Activated naive CD8-positive, alpha-beta T cell treated with anti-CD3 and anti-CD28 coated beads for 36 hours (primary cell): Measurements from ENCODE around the gene ARPC1A. TPM values are rescaled to one million over a fixed set of nuclear protein-coding genes. Genes with fewer than 3 reads are reported as not detected.
"Not testable (repeated sequence)": the region's sequence is repeated elsewhere in the genome, so short reads cannot be mapped to it uniquely, and the experiment has no call there.

ENCODE experiments used
- DNase-seq: peaks from one replicate; pipeline ENCODE4 v3.0.0; 2021
- H3K27ac Mint-ChIP-seq: one replicate; pipeline ENCODE4 v1.8.0; 2022; ENCODE audit warnings: mild to moderate bottlenecking, moderate library complexity, mixed read lengths
- H3K27me3 Mint-ChIP-seq: one replicate; pipeline ENCODE4 v1.8.0; 2022; ENCODE audit warnings: mild to moderate bottlenecking, mixed read lengths
- H3K36me3 Mint-ChIP-seq: one replicate; pipeline ENCODE4 v1.8.0; 2021; ENCODE audit warnings: mild to moderate bottlenecking, mixed read lengths
- H3K4me1 Mint-ChIP-seq: one replicate; pipeline ENCODE4 v1.8.0; 2021; ENCODE audit warnings: mixed read lengths
- H3K4me3 Mint-ChIP-seq: one replicate; pipeline ENCODE4 v1.8.0; 2022; ENCODE audit warnings: mild to moderate bottlenecking, moderate library complexity, mixed read lengths
- H3K9me3 Mint-ChIP-seq: one replicate; pipeline ENCODE4 v1.8.0; 2022; ENCODE audit warnings: mixed read lengths
- total RNA-seq, 2 experiments: library from RNA; stranded (reverse); gene quantifications; one replicate each; pipeline ENCODE4 v1.2.3, GENCODE V29; 2021

Gene ARPC1A
- total RNA-seq, 2 experiments from 2014 or later = 55.0 to 55.9 TPM

GRCh38 chr7:99372275-99373090 lies 46.8 kb downstream of the ARPC1A start:
- DNase-seq = no peak
- H3K27ac Mint-ChIP-seq = peak overlapping the region; percentile 80
- H3K4me1 Mint-ChIP-seq = peaks cover 36% of the 10 kb centered on the region

DNA sequence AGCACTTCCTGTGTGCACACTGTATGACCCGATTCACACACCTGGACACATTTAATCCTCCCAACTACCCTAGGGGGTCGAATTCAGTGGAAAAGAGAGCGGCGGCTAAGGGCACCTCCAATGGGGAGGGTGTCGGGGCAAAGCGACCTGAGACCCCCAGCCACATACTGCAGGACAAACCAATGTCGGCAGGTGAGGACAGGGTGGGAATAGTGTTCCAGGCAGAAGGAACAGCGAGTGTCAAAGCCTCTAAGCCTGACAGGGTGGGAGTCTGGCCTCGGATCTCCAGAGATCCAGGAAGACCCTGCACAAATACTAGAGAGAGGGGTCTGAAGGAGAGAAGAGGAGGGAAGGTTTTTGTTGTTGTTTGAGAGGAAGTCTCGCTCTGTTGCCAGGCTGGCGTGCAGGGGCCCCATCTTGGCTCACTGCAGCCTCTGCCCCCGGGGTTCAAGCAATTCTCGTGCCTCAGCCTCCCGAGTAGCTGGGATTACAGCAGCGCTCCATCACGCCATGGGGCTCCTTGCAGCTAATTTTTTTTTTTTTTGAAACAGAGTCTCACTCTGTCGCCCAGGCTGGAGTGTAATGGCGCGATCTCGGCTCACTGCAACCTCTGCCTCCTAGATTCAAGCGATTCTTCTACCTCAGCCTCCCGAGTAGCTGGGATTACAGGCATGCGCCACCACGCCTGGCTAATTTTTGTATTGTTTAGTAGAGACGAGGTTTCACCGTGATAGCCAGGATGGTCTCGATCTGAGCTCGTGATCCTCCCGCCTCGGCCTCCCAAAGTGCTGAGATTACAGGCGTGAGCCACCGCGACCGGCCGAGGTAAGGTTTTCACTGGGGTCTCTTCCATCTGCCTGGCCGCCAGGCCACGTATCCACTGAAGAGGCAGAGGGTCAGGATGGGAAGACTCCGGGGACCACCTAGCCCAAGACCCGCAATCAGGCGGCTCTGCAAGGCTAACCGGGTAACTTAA lies 47.7 kb downstream of the ARPC1A start:
- H3K4me1 Mint-ChIP-seq = peaks cover 42% of the 10 kb centered on the region

More at GRCh38 chr7:99372275-99373090, 46.8 kb downstream of the ARPC1A start:
- H3K36me3 Mint-ChIP-seq = peaks cover 11% of the 10 kb centered on the region
- H3K27me3 Mint-ChIP-seq = no peaks in the 10 kb centered on the region
- peak overlapping the region; percentile 78 for H3K4me3 Mint-ChIP-seq
- H3K9me3 Mint-ChIP-seq = no peaks in the 10 kb centered on the region

DNA sequence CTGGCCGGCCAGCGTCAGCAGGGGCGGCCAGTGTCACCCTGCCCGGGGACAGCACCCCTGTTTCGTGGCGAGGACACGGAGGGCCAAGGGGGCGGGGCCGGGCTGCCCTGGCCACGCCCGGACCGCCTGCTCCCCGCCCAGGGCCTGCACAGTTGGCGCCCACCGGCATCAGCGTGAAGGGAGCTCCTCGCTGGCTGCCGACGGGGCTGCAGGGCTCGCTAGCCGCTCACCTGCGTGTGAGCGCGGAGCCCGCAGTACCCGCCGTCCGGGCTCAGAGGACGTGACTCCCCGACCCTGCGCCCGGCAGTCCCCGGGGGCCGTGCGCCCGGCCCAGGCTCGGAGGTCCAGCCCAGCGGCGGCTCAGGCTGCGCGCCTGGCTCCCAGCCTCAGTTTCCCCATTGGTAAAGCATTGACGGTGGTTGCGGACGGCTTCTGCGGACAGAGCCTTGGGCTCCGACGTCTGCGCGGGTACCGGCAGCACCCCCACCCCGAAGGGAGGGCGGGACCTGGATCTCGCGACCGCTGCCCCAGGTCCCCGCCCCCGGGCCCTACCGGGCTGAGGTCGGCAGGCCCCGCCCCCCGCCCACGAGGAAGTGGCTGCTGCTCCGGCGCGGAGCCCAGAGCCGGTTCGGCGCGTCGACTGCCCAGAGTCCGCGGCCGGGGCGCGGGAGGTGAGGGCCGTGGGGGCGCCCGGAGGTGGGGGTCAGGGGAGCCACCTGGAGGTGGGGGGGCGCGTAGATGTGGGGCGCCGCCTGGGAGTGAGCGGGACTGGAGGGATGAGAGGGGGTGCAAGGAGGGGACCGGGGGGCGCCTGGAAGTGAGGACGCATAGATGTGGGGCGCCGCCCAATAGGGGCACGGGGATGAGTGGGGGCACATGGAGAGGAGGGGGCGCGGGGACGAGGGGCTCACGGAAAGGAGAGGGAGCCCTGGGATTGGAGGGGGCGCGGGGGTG lies 48.7 kb downstream of the ARPC1A start, which contains the start of gene ARPC1B:
TSS of gene ARPC1B (plus strand) at position 620 of the 954 bp plus-strand sequence. CDS start 10,985 bp downstream, outside the sequence.
- Mint-ChIP-seq H3K9me3 (no peaks in the 10 kb centered on the region), H3K4me1 (peaks cover 46% of the 10 kb centered on the region), H3K27ac (peak within 1 kb of the TSS; percentile 82), H3K4me3 (peak within 1 kb of the TSS; percentile 83), H3K36me3 (peaks cover 28% of the 10 kb centered on the region), H3K27me3 (no peaks in the 10 kb centered on the region)
- DNase-seq = peak; percentile 85

More for the DNA sequence above, 47.7 kb downstream of the ARPC1A start:
- Mint-ChIP-seq H3K27ac (peak overlapping the region; percentile 80), H3K9me3 (no peaks in the 10 kb centered on the region), H3K4me3 (peak overlapping the region; percentile 78), H3K27me3 (no peaks in the 10 kb centered on the region), H3K36me3 (peaks cover 20% of the 10 kb centered on the region)
- no peak for DNase-seq

GRCh38 chr7:99375070-99375807 lies 49.5 kb downstream of the ARPC1A start:
- peak; percentile 82 for DNase-seq
- no peaks in the 10 kb centered on the region for H3K27me3 Mint-ChIP-seq
- peak overlapping the region; percentile 83 for H3K4me3 Mint-ChIP-seq
- peaks cover 32% of the 10 kb centered on the region for H3K36me3 Mint-ChIP-seq
- H3K9me3 Mint-ChIP-seq = no peaks in the 10 kb centered on the region
- H3K4me1 Mint-ChIP-seq = peaks cover 50% of the 10 kb centered on the region
- peak overlapping the region; percentile 82 for H3K27ac Mint-ChIP-seq

- peaks cover 49% of the 10 kb centered on the region for H3K36me3 Mint-ChIP-seq
- peak overlapping the region; percentile 92 for H3K27ac Mint-ChIP-seq
- no peaks in the 10 kb centered on the region for H3K27me3 Mint-ChIP-seq
- no peaks in the 10 kb centered on the region for H3K9me3 Mint-ChIP-seq
- H3K4me3 Mint-ChIP-seq = peak overlapping the region; percentile 77
- H3K4me1 Mint-ChIP-seq = peaks cover 56% of the 10 kb centered on the region
- DNase-seq = peak; percentile 51
These were observed 53.4 kb downstream of the ARPC1A start for GRCh38 chr7:99379043-99379577.

DNA sequence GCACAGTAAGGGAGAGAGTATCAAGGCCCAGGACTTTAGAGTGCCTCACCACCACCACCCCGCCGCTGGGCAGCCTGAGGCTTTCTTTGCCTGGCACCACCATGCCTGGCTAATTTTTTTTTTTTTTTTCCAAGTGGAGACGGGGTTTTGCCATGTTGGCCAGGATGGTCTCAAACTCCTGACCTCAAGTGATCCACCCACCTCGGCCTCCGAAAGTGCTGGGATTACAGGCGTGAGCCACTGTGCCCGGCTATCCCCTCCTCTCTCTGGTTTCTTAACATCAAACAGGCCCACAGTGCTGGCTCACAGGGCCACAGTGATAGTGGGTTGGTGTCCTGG lies 54.0 kb downstream of the ARPC1A start:
- Mint-ChIP-seq H3K4me1 (peaks cover 56% of the 10 kb centered on the region), H3K27ac (peak overlapping the region; percentile 92), H3K4me3 (peak overlapping the region; percentile 77), H3K36me3 (peaks cover 51% of the 10 kb centered on the region)
- DNase-seq, H3K27me3 Mint-ChIP-seq, H3K9me3 Mint-ChIP-seq: not testable (repeated sequence)

GRCh38 chr7:99380032-99380822 lies 54.5 kb downstream of the ARPC1A start:
- H3K4me1 Mint-ChIP-seq = peaks cover 56% of the 10 kb centered on the region

DNA sequence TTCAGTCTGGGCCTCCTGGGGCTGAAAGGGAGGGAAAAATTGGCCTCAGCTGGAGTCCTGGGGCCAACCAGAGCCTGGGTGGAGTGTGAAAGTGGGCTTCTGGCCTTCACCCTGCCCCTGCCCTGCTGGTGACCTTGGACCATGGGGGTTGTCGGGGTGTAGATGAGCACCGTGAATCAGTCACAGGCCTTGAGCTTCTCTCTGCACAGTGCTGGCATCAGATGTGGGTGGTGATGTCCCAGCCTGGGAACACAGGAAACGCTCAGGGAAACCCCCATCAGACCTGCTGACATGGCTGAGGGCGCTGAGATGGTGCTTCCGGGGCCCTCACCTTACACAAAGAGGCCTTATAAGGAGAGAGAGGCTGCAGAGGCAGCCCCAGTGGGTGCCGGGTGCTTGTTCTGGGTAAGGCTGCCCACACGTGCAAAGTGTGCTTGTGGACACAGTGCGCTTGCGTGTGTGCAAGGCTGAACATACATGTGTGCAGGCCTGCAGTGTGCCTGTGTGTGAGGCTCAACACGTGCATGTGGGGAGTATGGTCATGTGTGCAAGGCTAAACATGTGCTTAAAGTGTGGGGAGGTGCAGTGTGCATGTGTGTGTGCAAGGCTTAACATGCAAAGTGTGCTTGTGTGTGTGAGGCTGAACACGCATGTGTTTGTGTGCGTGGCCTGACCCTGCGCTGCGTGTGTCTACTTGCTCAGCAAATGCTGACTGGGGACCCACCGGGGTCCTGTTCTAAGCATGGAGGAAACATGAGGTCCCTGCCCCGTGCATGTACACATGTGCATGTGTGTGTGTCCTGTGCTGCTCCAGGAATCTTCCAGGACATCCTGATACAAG lies 55.3 kb downstream of the ARPC1A start:
- Mint-ChIP-seq H3K27ac (peak overlapping the region; percentile 92), H3K4me3 (peak overlapping the region; percentile 77), H3K4me1 (peaks cover 57% of the 10 kb centered on the region), H3K9me3 (no peaks in the 10 kb centered on the region), H3K27me3 (no peaks in the 10 kb centered on the region), H3K36me3 (peaks cover 55% of the 10 kb centered on the region)
- DNase-seq = peak; percentile 90

More at GRCh38 chr7:99380032-99380822, 54.5 kb downstream of the ARPC1A start:
- peak overlapping the region; percentile 92 for H3K27ac Mint-ChIP-seq
- peaks cover 51% of the 10 kb centered on the region for H3K36me3 Mint-ChIP-seq
- DNase-seq = peak; percentile 61
- no peaks in the 10 kb centered on the region for H3K27me3 Mint-ChIP-seq
- H3K9me3 Mint-ChIP-seq = no peaks in the 10 kb centered on the region
- H3K4me3 Mint-ChIP-seq = peak overlapping the region; percentile 77

DNA sequence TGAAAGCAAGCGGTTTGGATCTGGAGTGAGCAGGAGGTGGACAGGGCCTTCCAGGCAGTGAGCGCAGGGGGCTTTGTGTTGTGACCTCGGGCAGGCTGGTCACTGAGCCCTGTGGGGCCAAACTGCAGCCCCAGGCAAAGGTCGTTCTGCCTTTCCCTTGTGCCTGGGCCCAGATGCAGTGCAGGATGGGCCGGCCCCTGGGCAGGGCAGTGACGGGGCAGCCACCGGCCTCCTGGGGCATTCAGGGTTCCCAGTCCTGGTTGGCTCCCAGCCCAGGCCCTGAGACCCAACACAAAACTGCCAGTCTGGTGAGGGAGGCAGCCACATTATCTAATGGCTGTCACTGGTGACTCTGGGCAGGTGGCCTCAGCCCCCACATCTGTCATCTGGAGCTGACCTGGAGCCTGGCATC lies 56.0 kb downstream of the ARPC1A start:
- H3K36me3 Mint-ChIP-seq = peaks cover 53% of the 10 kb centered on the region
- H3K4me3 Mint-ChIP-seq = peak overlapping the region; percentile 77
- peaks cover 54% of the 10 kb centered on the region for H3K4me1 Mint-ChIP-seq

DNA sequence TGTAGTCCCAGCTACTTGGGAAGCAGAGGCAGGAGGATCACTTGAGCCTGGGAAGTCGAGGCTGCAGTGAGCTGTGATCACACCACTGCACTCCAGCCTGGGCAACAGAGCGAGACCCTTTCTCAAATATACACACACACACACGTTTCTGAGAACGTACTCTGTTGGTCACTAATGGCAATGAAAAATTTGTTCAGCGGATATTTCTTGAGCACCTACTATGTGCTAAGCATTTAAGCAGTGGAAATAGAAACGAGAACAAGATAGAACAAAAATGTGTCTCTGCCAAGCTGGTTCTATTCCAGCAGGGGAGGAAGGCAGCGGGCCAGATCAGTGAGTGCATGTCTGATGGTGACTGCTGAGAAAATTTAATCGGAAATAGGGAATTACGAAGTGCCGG lies 57.5 kb downstream of the ARPC1A start:
- Mint-ChIP-seq H3K9me3 (no peaks in the 10 kb centered on the region), H3K27me3 (no peaks in the 10 kb centered on the region), H3K36me3 (peaks cover 45% of the 10 kb centered on the region), H3K4me1 (peaks cover 42% of the 10 kb centered on the region), H3K27ac (peak overlapping the region; percentile 68), H3K4me3 (no peak overlapping the region)
- DNase-seq = no peak

More for the DNA sequence above, 56.0 kb downstream of the ARPC1A start:
- peak overlapping the region; percentile 92 for H3K27ac Mint-ChIP-seq
- DNase-seq = no peak
- no peaks in the 10 kb centered on the region for H3K9me3 Mint-ChIP-seq
- no peaks in the 10 kb centered on the region for H3K27me3 Mint-ChIP-seq

- Mint-ChIP-seq H3K27ac (peak overlapping the region; percentile 68), H3K9me3 (no peaks in the 10 kb centered on the region), H3K4me3 (peak overlapping the region; percentile 29), H3K27me3 (no peaks in the 10 kb centered on the region), H3K36me3 (peaks cover 40% of the 10 kb centered on the region), H3K4me1 (peaks cover 39% of the 10 kb centered on the region)
- no peak for DNase-seq
These were observed 58.2 kb downstream of the ARPC1A start for GRCh38 chr7:99383791-99384370.

DNA sequence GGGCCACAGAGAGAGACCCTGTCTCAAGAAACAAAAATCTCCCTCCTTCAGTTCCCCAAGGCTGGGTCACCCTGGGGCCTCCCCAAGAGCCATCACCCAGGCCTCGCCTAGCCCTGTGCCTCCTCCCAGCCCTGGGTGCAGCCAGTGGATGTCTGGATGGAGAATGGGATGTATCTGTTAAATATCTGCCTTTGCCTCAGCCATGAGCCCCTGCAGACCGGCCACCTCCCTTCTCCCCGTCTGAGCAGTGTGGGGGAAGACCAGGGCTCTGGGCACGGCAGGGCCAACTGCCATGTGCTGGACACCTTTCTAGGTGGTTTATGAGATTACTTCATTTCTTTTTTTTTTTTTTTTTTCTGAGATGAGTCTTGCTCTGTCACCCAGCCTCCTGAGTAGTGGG lies 58.8 kb downstream of the ARPC1A start:
- no peaks in the 10 kb centered on the region for H3K9me3 Mint-ChIP-seq
- H3K27me3 Mint-ChIP-seq = no peaks in the 10 kb centered on the region
- H3K4me1 Mint-ChIP-seq = peaks cover 33% of the 10 kb centered on the region
- H3K27ac Mint-ChIP-seq = peak overlapping the region; percentile 68
- peaks cover 33% of the 10 kb centered on the region for H3K36me3 Mint-ChIP-seq
- H3K4me3 Mint-ChIP-seq = no peak overlapping the region
- DNase-seq = no peak
